Activated CD4-positive, alpha-beta T cell treated with anti-CD3 and anti-CD28 coated beads, Interleukin-2, amount 50 U/mL, for 16 hours (primary cell): ENCODE results near the gene PARD6G.
A peak's percentile ranks its signal among the peaks of the same experiment; 100 is the strongest.
"Not testable (repeated sequence)": the region's sequence is repeated elsewhere in the genome, so short reads cannot be mapped to it uniquely, and the experiment has no call there.

Source experiments
- DNase-seq: peaks from one replicate; pipeline ENCODE4 v3.0.0-alpha.2; 2020

The PARD6G gene

DNA sequence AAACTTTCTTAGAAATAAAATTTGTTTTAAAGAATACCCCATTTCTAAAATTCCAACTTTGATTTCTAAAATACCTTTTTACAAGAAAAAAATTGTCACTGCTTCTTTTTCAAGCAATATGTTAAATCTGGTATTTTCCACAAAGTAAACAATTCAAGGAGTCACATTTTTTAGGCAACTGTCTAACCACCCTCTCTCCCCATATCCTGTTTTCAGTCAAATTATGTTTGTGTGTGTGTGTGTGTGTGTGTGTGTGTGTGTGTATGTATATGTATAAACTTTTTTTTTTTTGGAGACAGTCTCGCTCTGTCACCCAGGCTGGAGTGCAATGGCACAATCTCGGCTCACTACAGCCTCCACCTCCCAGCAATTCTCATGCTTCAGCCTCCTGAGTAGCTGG is 79.0 kb downstream of the PARD6G start:
- no peak for DNase-seq

DNA sequence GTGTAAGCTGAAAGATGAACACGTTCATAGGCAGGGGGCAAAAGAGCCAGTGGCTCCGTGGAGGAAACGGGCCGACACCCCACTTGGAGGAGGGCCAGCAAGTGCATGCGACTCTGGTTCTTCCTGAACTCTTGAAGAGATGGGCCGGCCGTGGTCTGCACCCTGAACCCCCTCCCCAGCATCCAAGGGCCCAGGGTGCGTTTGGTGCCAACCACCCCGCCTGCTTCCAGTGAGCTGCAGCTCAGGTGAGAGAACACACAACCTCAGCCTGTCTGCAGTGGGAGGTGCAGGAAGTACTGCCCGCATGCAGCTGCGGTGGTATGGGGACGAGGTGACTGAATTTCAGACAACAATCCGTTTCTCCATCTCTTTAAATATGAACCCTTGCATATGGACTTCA is 79.4 kb downstream of the PARD6G start:
- no peak for DNase-seq

DNA sequence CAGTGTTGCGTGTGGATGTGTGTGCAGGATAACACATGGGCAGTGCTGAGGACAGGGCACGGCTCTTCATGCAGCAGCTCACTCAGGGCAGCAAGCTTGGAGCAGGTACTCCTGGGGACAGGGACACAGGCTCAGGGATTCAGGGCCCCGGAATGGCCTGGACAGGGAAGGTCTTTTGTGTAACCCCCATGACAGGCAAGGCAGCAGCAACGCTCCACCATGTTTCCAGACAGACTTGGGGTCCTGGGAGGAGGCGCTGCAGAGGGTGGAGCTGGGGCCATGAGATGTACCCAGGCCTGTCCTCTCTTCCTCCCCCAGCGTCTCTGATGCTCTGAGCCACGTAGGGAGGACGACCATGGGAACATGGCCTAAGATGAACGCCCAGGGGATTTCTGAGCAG is 80.0 kb downstream of the PARD6G start:
- no peak for DNase-seq

DNA sequence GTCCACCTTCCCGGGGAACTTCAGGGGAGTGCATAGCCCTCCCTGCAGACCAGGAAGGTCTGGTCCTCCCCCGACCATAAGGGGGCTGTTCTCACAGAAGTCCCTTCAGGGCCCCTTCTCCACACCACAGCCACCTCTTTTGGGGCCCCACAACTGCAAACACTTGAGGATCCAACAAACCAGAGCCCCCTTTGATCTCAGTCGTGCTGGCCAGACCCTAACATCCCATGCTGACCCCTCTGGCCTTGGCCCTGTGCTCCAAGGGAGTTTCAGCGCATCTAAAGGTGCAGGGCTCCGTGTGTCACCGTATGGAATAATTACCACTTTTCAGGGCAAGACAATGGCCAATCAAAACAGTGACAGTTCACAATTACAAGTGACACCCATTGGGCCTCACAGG is 80.6 kb downstream of the PARD6G start:
- no peak for DNase-seq

DNA sequence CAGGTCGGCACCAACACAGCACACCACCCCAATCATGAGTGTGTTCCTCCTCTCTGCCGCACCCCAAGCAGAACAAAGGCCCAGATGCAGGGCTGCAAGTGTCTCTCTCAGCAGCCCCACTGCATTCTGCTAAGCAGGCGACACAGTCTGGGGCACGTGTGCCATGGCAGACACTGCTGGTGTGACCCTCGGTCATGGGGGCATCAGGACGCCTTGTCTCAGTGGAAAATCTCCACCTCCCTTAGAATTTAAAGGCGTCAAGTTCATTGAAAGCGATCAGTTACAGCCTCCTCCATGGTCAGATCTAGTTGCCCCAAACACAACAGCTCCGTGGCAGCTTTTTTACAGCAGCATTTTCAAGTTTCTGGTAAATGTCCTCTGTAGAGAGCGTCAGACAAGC is 81.1 kb downstream of the PARD6G start:
- DNase-seq, result no peak

- DNase-seq, result not testable (repeated sequence)
These were observed 82.5 kb downstream of the PARD6G start for GRCh38 chr18:80164727-80165355.

DNA sequence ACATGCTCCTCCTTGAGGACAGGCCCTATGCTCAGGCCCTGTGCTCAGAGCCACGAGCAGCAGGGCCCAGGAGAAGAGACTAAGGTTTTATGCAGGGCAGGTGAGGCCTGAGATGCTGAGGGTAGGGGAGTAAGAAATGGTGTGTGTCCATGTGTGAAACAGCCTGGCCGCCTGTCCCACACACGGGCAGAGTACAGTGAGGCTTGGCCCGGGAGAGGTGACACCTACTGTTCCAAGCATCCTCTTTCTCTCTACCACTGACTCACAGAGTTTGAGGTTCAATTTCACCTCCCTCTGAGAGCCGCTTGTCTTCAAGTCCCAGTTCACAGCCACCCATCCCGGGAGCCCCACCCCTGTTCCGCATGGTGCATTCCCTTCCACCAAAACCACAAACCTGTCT is 84.1 kb downstream of the PARD6G start:
- no peak for DNase-seq

- DNase-seq, result no peak
These were observed 85.4 kb downstream of the PARD6G start for GRCh38 chr18:80161781-80162417.

DNA sequence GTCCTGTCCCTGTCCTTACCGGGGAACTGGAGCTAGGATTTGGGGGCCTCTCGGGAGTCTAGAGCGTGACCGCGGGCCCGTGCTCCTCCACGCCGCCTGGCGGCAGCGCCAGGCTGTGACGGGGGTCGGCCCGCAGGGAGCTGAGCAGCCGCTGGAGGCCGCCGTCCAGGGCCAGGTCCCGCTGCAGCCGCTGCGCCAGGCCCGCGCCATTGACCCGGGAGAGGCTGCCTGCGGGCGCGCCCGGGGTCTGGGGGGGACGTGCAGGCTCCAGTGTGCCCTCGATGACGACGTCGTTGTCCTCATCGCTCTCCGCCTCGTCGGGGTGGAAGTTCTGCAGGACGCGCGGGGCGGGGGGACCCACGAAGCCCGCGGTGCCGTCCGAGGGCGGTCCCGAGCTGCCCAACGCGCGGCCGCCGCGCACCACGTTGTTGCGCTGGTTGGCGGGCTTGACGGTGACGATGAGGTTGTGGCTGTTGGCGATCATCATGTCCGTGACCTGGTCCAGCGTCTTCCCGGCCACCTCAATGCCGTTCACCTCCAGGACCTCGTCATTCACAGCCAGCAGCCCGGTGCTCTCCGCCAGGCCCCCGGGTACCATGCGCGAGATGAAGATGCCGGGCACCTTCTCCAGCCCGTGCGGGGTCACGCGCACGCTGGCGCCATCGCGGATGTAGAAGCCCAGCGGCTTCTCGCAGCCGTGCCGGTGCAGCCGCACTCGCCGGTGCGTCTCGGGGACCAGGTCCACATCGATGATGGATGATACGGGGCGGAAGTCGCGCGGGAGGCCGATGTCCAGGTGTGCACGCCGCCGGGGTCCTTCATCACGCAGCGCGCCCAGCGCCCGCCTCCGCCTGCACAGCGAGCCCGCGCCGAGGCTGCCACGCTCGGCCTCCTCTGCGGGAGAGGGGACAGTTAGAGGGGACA is 87.3 kb downstream of the PARD6G start:
- peak; percentile 12 for DNase-seq

DNA sequence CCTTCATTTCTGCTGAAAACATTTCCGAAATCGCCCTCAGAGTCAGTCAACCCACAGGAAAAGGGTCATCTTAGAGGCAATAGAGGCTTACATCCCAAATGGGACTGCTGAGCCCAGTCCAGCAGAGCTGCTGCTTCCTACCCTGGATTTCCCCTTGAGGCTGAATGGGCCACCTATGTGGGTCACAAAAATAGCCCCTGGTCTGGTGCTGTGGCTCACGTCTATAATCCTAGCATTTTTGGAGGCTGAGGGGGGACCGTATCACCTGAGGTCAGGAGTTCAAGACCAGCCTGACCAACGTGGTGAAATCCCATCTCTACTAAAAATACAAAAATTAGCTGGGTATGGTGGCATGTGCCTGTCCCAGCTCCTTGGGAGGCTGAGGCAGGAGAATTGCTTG is 88.9 kb downstream of the PARD6G start:
- no peak for DNase-seq

DNA sequence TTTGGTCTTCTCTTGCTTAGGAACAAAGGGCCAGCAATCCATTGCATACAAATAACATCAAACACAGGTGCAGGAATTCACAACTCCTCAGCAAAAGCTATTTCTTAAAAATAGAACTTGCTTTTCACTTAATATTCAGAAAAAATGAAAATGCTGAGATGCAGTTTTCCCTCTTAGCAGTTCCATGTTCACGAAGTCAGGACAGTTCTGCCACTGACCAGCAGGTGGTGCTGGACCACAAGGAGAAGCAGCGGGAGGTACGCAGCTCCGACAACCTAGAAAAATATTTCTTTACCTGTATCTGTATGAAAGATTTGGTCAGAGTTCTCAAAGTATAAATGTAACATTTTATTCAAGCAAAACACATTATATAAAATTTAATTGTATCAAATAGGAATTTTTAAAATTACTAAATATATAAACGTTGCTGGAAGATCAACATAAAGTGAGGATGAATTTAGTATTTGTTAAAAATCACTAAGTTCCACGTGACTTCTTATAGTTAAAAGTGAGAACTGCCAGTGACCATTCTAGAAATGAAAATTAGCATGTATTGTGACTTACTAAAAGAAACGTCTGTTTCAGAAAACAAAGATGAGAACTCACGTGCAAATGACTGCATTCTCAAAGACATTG is 89.5 kb downstream of the PARD6G start:
- peak; percentile 73 for DNase-seq

DNA sequence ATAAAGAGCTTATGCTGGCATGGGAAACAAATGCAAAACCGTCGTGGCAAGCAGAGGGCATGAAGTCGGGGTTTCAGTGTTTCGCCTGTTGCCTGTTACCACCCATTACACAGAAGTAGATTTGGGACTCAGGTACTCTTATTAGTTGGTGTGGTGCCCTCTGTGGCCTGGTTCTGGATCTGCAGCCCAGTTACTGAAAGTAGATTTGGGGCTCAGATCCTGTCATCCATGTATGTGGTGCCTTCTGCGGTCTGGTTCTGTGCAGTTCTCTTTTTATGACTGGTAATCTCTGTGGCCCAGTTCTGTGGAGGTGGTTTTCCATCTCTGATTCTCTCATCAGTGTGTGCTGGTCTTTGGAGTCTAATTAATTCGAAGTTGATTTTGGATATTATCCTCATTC is 93.0 kb downstream of the PARD6G start:
- DNase-seq, result peak; percentile 62

- DNase-seq, result no peak
These were observed 97.6 kb downstream of the PARD6G start for GRCh38 chr18:80149667-80150066.

GRCh38 chr18:80148326-80149199 is 98.8 kb downstream of the PARD6G start:
- no peak for DNase-seq

GRCh38 chr18:80147418-80148325 is 99.6 kb downstream of the PARD6G start:
- peak; percentile 83 for DNase-seq

DNA sequence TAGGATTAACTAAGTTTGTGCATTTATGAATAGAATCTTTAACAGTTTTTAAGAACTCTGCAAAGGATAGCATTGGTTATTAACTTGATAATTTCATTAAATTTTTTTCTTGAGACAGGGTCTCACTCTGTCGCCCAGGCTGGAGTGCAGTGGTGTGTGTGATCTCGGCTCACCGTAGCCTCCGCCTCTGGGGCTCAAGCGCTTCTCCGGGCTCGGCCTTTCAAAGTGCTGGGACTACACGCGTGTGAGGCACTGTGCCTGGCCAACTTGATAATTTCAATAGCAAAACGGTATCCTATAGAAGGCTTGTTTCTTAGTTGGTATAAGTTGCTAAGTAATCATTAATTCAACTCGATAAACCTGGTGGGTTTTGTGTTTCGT is 100.3 kb downstream of the PARD6G start:
- no peak for DNase-seq

GRCh38 chr18:80145196-80145804 is 102.0 kb downstream of the PARD6G start:
- no peak for DNase-seq

DNA sequence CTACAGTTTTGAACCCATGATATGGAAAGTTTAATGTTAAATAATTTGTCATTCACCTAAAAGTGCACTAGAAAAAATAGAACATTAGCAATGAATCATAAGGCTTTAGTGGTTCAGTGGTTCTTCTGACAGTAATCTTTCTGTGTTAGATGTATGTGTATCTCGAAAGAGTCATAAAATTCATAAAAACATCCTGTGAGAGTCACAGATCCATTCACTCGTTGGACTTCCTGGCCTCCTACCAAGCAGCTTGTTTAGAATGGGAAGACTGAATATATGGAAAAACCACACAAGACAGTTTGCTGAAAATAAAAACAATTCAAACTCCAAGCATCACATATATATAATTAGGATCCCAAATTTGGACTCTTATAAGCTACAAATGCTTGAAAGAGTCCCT is 103.4 kb downstream of the PARD6G start:
- no peak for DNase-seq

- DNase-seq, result no peak
These were observed 106.8 kb downstream of the PARD6G start for GRCh38 chr18:80140455-80140985.

GRCh38 chr18:80137976-80138375 is 109.3 kb downstream of the PARD6G start:
- no peak for DNase-seq

DNA sequence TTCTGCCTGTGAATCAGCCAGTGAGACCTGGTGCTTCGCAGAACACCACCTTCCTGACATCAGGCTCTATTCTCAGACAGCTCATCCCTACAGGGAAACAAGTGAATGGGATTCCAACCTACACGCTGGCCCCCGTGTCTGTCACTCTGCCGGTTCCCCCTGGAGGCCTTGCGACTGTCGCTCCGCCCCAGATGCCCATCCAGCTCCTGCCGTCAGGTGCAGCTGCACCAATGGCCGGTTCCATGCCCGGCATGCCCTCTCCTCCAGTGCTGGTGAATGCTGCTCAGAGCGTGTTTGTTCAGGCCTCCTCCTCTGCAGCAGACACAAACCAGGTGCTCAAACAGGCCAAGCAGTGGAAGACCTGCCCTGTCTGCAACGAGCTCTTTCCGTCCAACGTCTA is 110.2 kb downstream of the PARD6G start:
- no peak for DNase-seq
